Measurements from ENCODE around the gene LMAN2. TPM values are rescaled to one million over a fixed set of nuclear protein-coding genes. Genes with fewer than 3 reads are reported as not detected.

The LMAN2 gene
- total and polyA plus RNA-seq, 8 donors: 73.5 to 621 (median 117) TPM

DNA sequence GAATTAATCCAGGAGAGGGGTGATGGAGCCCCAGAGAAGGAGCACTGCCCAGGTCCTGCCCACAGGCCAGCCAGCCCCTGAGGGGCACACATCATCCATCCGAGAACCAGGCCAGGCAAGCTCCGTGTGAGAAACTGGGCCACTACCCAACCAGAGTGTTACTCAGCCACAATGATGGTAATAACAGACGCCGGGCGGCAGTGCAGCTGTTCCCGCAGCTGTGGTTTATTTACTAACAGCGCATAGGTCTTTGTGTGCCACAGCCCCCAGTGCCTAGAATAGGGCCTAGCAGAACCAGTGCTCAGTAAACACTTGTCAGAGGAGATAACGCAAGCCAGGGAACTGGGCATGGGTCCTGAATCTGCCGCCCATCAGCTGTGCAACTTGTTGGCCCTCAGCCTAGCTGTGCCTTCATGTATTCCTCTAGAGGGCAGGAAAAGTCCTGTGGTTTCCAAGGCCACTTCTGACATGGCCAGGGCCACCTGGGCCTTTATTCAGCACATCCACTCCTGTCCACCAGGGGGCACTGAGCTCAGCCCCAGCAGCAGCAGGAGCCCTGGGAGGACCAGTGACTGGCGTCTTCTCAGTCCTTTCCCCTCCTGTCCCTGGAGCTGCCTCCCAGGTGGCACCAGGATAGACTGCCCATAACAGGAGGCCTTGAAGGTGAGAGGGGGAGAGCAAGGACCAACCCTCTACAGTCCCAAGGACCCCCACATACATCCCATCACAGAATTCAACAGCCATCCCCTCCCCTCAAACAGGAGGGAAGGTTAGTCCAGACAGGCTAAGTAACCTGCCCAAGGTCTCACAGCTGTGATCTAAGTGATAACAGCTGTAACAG, 41.9 kb downstream of the LMAN2 start:
- intact Hi-C loops (cut with DNase I; ENCODE audit: low total_unique reads): no loop called here
- TF ChIP-seq POLR2A (IDR thresholded peaks at IDR 0.05) (no peak), CTCF (IDR thresholded peaks at IDR 0.05) (peak in 5 of 7 experiments; percentile 59 to 84 (median 77)), EP300 (IDR thresholded peaks at IDR 0.05) (no peak), POLR2AphosphoS5 (IDR thresholded peaks at IDR 0.05) (no peak)
- 49 to 77% (median 63%) methylated on average over 8 to 10 of the region's 10 CpGs for WGBS, 5 donors
- Histone ChIP-seq H3K27ac (peak overlapping the region in 2 of 5 donors; percentile 40 to 88), H3K27me3 (no peaks in the 10 kb centered on the region), H3K4me3 (peak overlapping the region in 1 of 4 donors; percentile 73), H3K36me3 (peaks cover 23 to 35% (median 30%) of the 10 kb centered on the region in 4 donors), H3K9me3 (no peaks in the 10 kb centered on the region), H3K4me1 (peaks cover 38 to 84% (median 60%) of the 10 kb centered on the region in 4 donors)
- DNase-seq: peak; percentile 78 to 86

GRCh38 chr5:177308740-177309139, 42.7 kb downstream of the LMAN2 start:
- 66 to 79% (median 77%) methylated on average over 11 of the region's 11 CpGs for WGBS, 5 donors
- peak overlapping the region in 2 of 5 donors; percentile 72 to 88 for H3K27ac ChIP-seq
- peaks cover 42 to 89% (median 67%) of the 10 kb centered on the region in 4 donors for H3K4me1 ChIP-seq
- TF ChIP-seq CTCF (IDR thresholded peaks at IDR 0.05): no peak
- DNase-seq: no peak
- no peaks in the 10 kb centered on the region for H3K27me3 ChIP-seq
- intact Hi-C loops (cut with DNase I; ENCODE audit: low total_unique reads): no loop called here
- H3K9me3 ChIP-seq: no peaks in the 10 kb centered on the region
- H3K36me3 ChIP-seq: peaks cover 23 to 35% (median 30%) of the 10 kb centered on the region in 4 donors
- no peak overlapping the region for H3K4me3 ChIP-seq

DNA sequence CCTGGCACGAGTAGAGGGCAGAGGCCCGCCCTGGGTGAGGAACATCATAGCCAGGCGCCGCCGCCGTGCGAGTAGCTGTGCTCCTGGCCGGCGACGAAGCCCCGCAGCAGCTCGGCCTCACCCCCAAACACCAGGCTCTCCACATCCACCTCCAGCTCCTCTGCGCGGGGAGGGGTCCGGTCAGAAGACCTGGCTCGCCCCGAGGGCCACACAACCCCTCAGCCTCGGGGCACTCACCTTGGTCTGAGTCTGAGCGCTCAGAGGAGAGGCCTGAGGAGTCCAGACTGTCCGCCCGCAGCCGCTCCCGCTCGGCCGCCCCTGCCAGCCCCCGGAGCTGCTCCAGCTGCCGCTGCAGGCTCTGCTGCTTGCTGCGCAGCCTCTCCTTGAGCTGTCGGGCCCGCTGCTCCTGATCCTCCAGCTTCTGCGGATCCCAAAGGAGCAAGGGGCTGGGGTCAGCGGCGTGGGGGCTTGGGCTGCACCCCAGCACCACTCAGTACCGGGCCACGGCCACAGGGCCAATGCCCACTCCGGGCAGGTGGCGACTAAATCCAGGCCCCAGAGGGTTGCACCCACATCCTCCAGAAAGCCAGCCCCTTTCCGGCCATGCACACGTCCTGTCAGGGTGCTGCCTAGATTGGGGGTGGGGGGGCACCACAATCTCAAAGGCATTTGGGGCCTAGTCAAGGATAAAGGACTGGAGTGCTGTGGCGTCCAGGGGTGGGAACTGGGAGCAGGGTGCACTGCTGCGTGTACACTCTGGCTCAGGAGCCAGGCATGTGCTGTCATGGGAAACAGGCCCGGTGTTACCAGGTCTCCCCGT, 43.7 kb downstream of the LMAN2 start:
- Histone ChIP-seq H3K36me3 (peaks cover 23 to 35% (median 30%) of the 10 kb centered on the region in 4 donors), H3K9me3 (no peaks in the 10 kb centered on the region), H3K27me3 (no peaks in the 10 kb centered on the region), H3K4me3 (peak overlapping the region in 2 of 4 donors; percentile 11 to 27), H3K27ac (peak overlapping the region in 3 of 5 donors; percentile 19 to 88 (median 72)), H3K4me1 (peaks cover 43 to 86% (median 68%) of the 10 kb centered on the region in 4 donors)
- no peak for DNase-seq
- 79 to 88% (median 85%) methylated on average over 22 to 43 of the region's 43 CpGs for WGBS, 5 donors
- intact Hi-C loops (cut with DNase I; ENCODE audit: low total_unique reads): no loop called here
- TF ChIP-seq CTCF (IDR thresholded peaks at IDR 0.05) (no peak), POLR2A (IDR thresholded peaks at IDR 0.05) (no peak), EP300 (IDR thresholded peaks at IDR 0.05) (no peak), POLR2AphosphoS5 (IDR thresholded peaks at IDR 0.05) (no peak)
